ENCODE results near the gene SMC1A.

SMC1A gene

DNA sequence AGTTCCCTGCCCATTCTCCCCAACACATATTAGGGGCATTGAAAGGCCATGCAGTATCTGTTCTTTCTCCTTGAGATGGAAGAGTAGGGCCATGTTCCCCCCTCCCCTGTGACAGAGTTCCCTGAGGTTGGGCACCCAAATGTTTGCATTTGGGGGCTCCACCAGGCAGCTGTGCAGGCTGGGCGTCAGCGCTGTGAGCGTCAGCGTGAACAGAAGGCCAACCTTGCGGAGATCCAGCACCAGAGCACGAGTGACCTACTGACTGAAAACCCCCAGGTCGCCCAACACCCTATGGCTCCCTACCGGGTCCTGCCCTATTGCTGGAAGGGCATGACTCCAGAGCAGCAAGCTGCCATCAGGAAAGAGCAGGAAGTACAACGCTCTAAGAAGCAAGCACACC is 7.8 kb upstream of the SMC1A start:
- no peak for TF ChIP-seq FOXP2 (optimal IDR thresholded peaks at IDR 0.05; ENCODE audit: borderline replicate concordance, extremely low read depth, extremely low read length, insufficient read depth)
- TF ChIP-seq TAF1 (IDR thresholded peaks at IDR 0.05; ENCODE audit: borderline replicate concordance, insufficient read depth, low read length) = no peak
- TF ChIP-seq SIN3A (IDR thresholded peaks at IDR 0.05; ENCODE audit: borderline replicate concordance, insufficient read depth, low read length) = no peak
- TF ChIP-seq REST (IDR thresholded peaks at IDR 0.05; ENCODE audit: insufficient read depth in 1 of 2, low read depth in 2 of 2, low read length in 2 of 2) = no peak
- no peak for TF ChIP-seq POLR2AphosphoS5 (IDR thresholded peaks at IDR 0.05; ENCODE audit: low read depth, low read length)

DNA sequence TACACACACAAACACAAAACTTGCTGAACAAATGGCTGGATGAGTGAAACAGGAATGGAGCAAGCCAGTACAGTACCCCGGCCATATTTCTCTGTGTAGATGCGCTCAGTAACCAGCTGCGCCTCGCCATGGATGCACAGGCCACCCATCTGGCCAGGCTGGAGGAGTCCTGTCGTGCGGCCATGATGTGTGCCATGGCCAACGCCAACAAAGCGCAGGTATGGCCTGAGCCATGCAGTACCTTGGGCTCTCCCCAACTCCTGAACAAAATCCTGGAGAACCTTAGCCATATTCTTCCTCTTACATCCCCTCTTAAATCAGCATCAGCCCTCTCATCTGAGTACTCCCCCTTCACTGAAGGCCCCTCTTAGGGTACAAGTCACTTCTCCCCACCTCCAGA is 7.3 kb upstream of the SMC1A start:
- TF ChIP-seq FOXP2 (optimal IDR thresholded peaks at IDR 0.05; ENCODE audit: borderline replicate concordance, extremely low read depth, extremely low read length, insufficient read depth) = no peak
- TF ChIP-seq SIN3A (IDR thresholded peaks at IDR 0.05; ENCODE audit: borderline replicate concordance, insufficient read depth, low read length) = no peak
- no peak for TF ChIP-seq REST (IDR thresholded peaks at IDR 0.05; ENCODE audit: insufficient read depth in 1 of 2, low read depth in 2 of 2, low read length in 2 of 2)
- TF ChIP-seq POLR2AphosphoS5 (IDR thresholded peaks at IDR 0.05; ENCODE audit: low read depth, low read length) = no peak
- no peak for TF ChIP-seq TAF1 (IDR thresholded peaks at IDR 0.05; ENCODE audit: borderline replicate concordance, insufficient read depth, low read length)

DNA sequence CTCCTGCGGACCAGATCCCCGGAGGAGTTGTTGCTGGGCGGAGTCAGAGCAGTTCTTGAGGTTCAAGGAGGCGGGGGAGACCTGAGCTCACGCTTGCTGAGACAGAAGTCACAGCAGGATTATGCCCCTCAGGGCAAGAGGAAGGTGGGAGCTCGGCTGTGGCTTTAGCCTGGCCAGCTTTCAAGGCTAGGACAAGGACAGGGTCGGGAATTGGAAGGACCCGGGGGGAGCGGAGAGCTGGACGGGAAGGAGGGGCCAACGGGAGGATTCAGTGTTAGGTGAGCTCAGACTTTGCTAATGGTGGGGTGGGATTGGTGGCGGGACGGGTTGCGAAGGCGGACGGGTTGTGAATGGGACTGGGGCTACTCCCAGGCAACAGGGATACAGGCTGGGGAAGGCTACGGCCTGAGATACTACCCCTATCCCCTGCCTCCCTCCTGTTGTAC is 430 bp upstream of the SMC1A start, which contains the start of gene RIBC1:
Gene RIBC1 (plus strand): TSS at position 13 of the 446 bp plus-strand sequence. CDS start 3,404 bp downstream, outside the sequence.
- TF ChIP-seq TAF1 (IDR thresholded peaks at IDR 0.05; ENCODE audit: borderline replicate concordance, insufficient read depth, low read length) (no peak), FOXP2 (optimal IDR thresholded peaks at IDR 0.05; ENCODE audit: borderline replicate concordance, extremely low read depth, extremely low read length, insufficient read depth) (no peak), SIN3A (IDR thresholded peaks at IDR 0.05; ENCODE audit: borderline replicate concordance, insufficient read depth, low read length) (no peak), POLR2AphosphoS5 (IDR thresholded peaks at IDR 0.05; ENCODE audit: low read depth, low read length) (no peak), REST (IDR thresholded peaks at IDR 0.05; ENCODE audit: insufficient read depth in 1 of 2, low read depth in 2 of 2, low read length in 2 of 2) (no peak)

- TF ChIP-seq FOXP2 (optimal IDR thresholded peaks at IDR 0.05; ENCODE audit: borderline replicate concordance, extremely low read depth, extremely low read length, insufficient read depth) (no peak), SIN3A (IDR thresholded peaks at IDR 0.05; ENCODE audit: borderline replicate concordance, insufficient read depth, low read length) (no peak), TAF1 (IDR thresholded peaks at IDR 0.05; ENCODE audit: borderline replicate concordance, insufficient read depth, low read length) (no peak), REST (IDR thresholded peaks at IDR 0.05; ENCODE audit: insufficient read depth in 1 of 2, low read depth in 2 of 2, low read length in 2 of 2) (no peak), POLR2AphosphoS5 (IDR thresholded peaks at IDR 0.05; ENCODE audit: low read depth, low read length) (no peak)
Observed at GRCh38 chrX:53421772-53422085, 725 bp downstream of the SMC1A start.

GRCh38 chrX:53421125-53421524 is 1.3 kb downstream of the SMC1A start:
- TF ChIP-seq FOXP2 (optimal IDR thresholded peaks at IDR 0.05; ENCODE audit: borderline replicate concordance, extremely low read depth, extremely low read length, insufficient read depth) (no peak), POLR2AphosphoS5 (IDR thresholded peaks at IDR 0.05; ENCODE audit: low read depth, low read length) (no peak), SIN3A (IDR thresholded peaks at IDR 0.05; ENCODE audit: borderline replicate concordance, insufficient read depth, low read length) (no peak), REST (IDR thresholded peaks at IDR 0.05; ENCODE audit: insufficient read depth in 1 of 2, low read depth in 2 of 2, low read length in 2 of 2) (no peak), TAF1 (IDR thresholded peaks at IDR 0.05; ENCODE audit: borderline replicate concordance, insufficient read depth, low read length) (no peak)

Data from PFSK-1 (cell line).